ENCODE measurements around the gene LRP6. TPM values are rescaled to one million over a fixed set of nuclear protein-coding genes. Genes with fewer than 3 reads are reported as not detected.
A peak's percentile ranks its signal among the peaks of the same experiment; 100 is the strongest.
"Not testable (repeated sequence)": the region's sequence is repeated elsewhere in the genome, so short reads cannot be mapped to it uniquely, and the experiment has no call there.

The LRP6 gene
- total and polyA plus RNA-seq, 2 donors (not counting 1 experiment from before 2014, with no cell fraction given) = 21.0 to 39.3 TPM

GRCh38 chr12:12265035-12265434 lies 1.8 kb downstream of the LRP6 start:
- no peaks in the 10 kb centered on the region for H4K20me1 ChIP-seq (ENCODE audit: control insufficient read depth, extremely low read depth, insufficient read depth, low read length)
- no peak overlapping the region for H3K9ac ChIP-seq (ENCODE audit: insufficient read depth, low read length)
- peaks cover 2% of the 10 kb centered on the region for H3K4me1 ChIP-seq (ENCODE audit: control insufficient read depth, extremely low read depth, insufficient read depth, low read length)
- no peak overlapping the region for H3K27ac ChIP-seq (ENCODE audit: insufficient read depth, low read length)
- no peak for TF ChIP-seq EZH2 (IDR thresholded peaks at IDR 0.05; ENCODE audit: low read length, missing control alignments)
- TF ChIP-seq CTCF (conservative IDR thresholded peaks at IDR 0.05 in 1 of 2, IDR thresholded peaks at IDR 0.05 in 1 of 2; ENCODE audit: low read depth in 1 of 2, low read length in 2 of 2) = no peak
- DNase-seq (ENCODE audit: low read depth in 2 of 2) = no peak
- no peak overlapping the region for H2AFZ ChIP-seq (ENCODE audit: low read length)
- peak overlapping the region; percentile 94 for H3K4me2 ChIP-seq (ENCODE audit: extremely low read depth, insufficient read depth, low read length)
- H3K4me3 ChIP-seq (replicated peaks in 1 of 4; ENCODE audit: control extremely low read depth in 1 of 4, insufficient read depth in 1 of 4, low read depth in 3 of 4, low read length in 4 of 4) = peak overlapping the region; percentile 80 to 93 (median 86)
- peaks cover 51% of the 10 kb centered on the region for H3K79me2 ChIP-seq (ENCODE audit: control insufficient read depth, insufficient read depth, low read length)
- H3K27me3 ChIP-seq (ENCODE audit: control insufficient read depth, insufficient read depth, low read length) = no peaks in the 10 kb centered on the region
- H3K9me3 ChIP-seq (ENCODE audit: control insufficient read depth, insufficient read depth, low read depth, low read length) = no peaks in the 10 kb centered on the region
- no peaks in the 10 kb centered on the region for H3K36me3 ChIP-seq (ENCODE audit: control insufficient read depth, insufficient read depth, low read length)

- TF ChIP-seq EZH2 (IDR thresholded peaks at IDR 0.05; ENCODE audit: low read length, missing control alignments) (no peak), CTCF (conservative IDR thresholded peaks at IDR 0.05 in 1 of 2, IDR thresholded peaks at IDR 0.05 in 1 of 2; ENCODE audit: low read depth in 1 of 2, low read length in 2 of 2) (no peak)
- Histone ChIP-seq H3K79me2 (ENCODE audit: control insufficient read depth, insufficient read depth, low read length) (peaks cover 60% of the 10 kb centered on the region), H3K9me3 (ENCODE audit: control insufficient read depth, insufficient read depth, low read depth, low read length) (no peaks in the 10 kb centered on the region), H3K9ac (ENCODE audit: insufficient read depth, low read length) (no peak overlapping the region), H2AFZ (ENCODE audit: low read length) (no peak overlapping the region), H4K20me1 (ENCODE audit: control insufficient read depth, extremely low read depth, insufficient read depth, low read length) (no peaks in the 10 kb centered on the region), H3K27ac (ENCODE audit: insufficient read depth, low read length) (no peak overlapping the region), H3K4me2 (ENCODE audit: extremely low read depth, insufficient read depth, low read length) (no peak overlapping the region), H3K4me1 (ENCODE audit: control insufficient read depth, extremely low read depth, insufficient read depth, low read length) (peaks cover 2% of the 10 kb centered on the region), H3K36me3 (ENCODE audit: control insufficient read depth, insufficient read depth, low read length) (no peaks in the 10 kb centered on the region), H3K27me3 (ENCODE audit: control insufficient read depth, insufficient read depth, low read length) (no peaks in the 10 kb centered on the region), H3K4me3 (replicated peaks in 1 of 4; ENCODE audit: control extremely low read depth in 1 of 4, insufficient read depth in 1 of 4, low read depth in 3 of 4, low read length in 4 of 4) (peak overlapping the region in 1 of 4 experiments; percentile 93)
- DNase-seq (ENCODE audit: low read depth in 2 of 2) = no peak
These were observed 2.9 kb downstream of the LRP6 start for GRCh38 chr12:12263909-12264308.

- H3K4me1 ChIP-seq (ENCODE audit: control insufficient read depth, extremely low read depth, insufficient read depth, low read length); H2AFZ ChIP-seq (ENCODE audit: low read length); H3K9me3 ChIP-seq (ENCODE audit: control insufficient read depth, insufficient read depth, low read depth, low read length); H3K27me3 ChIP-seq (ENCODE audit: control insufficient read depth, insufficient read depth, low read length); H4K20me1 ChIP-seq (ENCODE audit: control insufficient read depth, extremely low read depth, insufficient read depth, low read length); H3K36me3 ChIP-seq (ENCODE audit: control insufficient read depth, insufficient read depth, low read length); H3K9ac ChIP-seq (ENCODE audit: insufficient read depth, low read length); H3K4me3 ChIP-seq (replicated peaks in 1 of 4; ENCODE audit: control extremely low read depth in 1 of 4, insufficient read depth in 1 of 4, low read depth in 3 of 4, low read length in 4 of 4); H3K4me2 ChIP-seq (ENCODE audit: extremely low read depth, insufficient read depth, low read length); H3K27ac ChIP-seq (ENCODE audit: insufficient read depth, low read length); DNase-seq (ENCODE audit: low read depth in 2 of 2): not testable (repeated sequence)
- peaks cover 54% of the 10 kb centered on the region for H3K79me2 ChIP-seq (ENCODE audit: control insufficient read depth, insufficient read depth, low read length)
These were observed 10.5 kb downstream of the LRP6 start for GRCh38 chr12:12256291-12256757.
